ENCODE data around the gene FAM237A. TPM values are rescaled to one million over a fixed set of nuclear protein-coding genes. Genes with fewer than 3 reads are reported as not detected.

FAM237A gene
- total and polyA plus RNA-seq, 2 experiments from 2014 or later: not detected

- no peak for TF ChIP-seq EZH2phosphoT487 (IDR thresholded peaks at IDR 0.05; ENCODE audit: unreplicated experiment)
- TF ChIP-seq ZNF331 (CRISPR knock-in tag; IDR thresholded peaks at IDR 0.05; ENCODE audit: low read depth): no peak
- no peak for TF ChIP-seq JUNB (IDR thresholded peaks at IDR 0.05; ENCODE audit: unreplicated experiment)
- TF ChIP-seq EZH2 (IDR thresholded peaks at IDR 0.05; ENCODE audit: low read depth, unreplicated experiment): no peak
- TF ChIP-seq ZNF114 (CRISPR knock-in tag; IDR thresholded peaks at IDR 0.05): no peak
- no peak for TF ChIP-seq STAT1 (IDR thresholded peaks at IDR 0.05; ENCODE audit: unreplicated experiment)
- TF ChIP-seq CREB1 (CRISPR knock-in tag; IDR thresholded peaks at IDR 0.05; ENCODE audit: low read depth): no peak
These were observed 7.3 kb upstream of the FAM237A start (continued) for GRCh38 chr2:206635015-206635414.

GRCh38 chr2:206639636-206640035 lies 2.7 kb upstream of the FAM237A start:
- Mint-ChIP-seq H3K4me1 (peaks cover 2% of the 10 kb centered on the region; the same call in 2 of the 3 replicates), H3K27ac (no peak overlapping the region), H3K4me3 (no peak overlapping the region), H3K9me3 (no peaks in the 10 kb centered on the region), H3K27me3 (ENCODE audit: insufficient read depth, low read depth, poor library complexity) (peaks cover 2% of the 10 kb centered on the region), H3K36me3 (ENCODE audit: low read depth) (no peaks in the 10 kb centered on the region)
- no peak overlapping the region for H3K27ac ChIP-seq (ENCODE audit: low read depth)
- no peaks in the 10 kb centered on the region for H3K9me2 ChIP-seq (ENCODE audit: insufficient read depth)
- no peaks in the 10 kb centered on the region for H3K36me3 ChIP-seq (ENCODE audit: insufficient read depth)
- no peak overlapping the region for H3K4me3 ChIP-seq
- H3K4me1 ChIP-seq (ENCODE audit: insufficient read depth): peaks cover 8% of the 10 kb centered on the region
- no peak overlapping the region for H2AFZ ChIP-seq
- no peak for DNase-seq (ENCODE audit: low spot score)
- ATAC-seq: no peak
- no peaks in the 10 kb centered on the region for H3K79me2 ChIP-seq (replicated peaks; ENCODE audit: insufficient read depth)
- H3K27me3 ChIP-seq (ENCODE audit: insufficient read depth): peaks cover 55% of the 10 kb centered on the region
- H3F3A ChIP-seq (replicated peaks; ENCODE audit: low read depth): no peaks in the 10 kb centered on the region
- 0 out of 2 replicates have a peak, but pooled peaks cover 4% of the 10 kb centered on the region for H4K20me1 ChIP-seq (replicated peaks; ENCODE audit: insufficient read depth)
- no peak overlapping the region for H3K4me2 ChIP-seq
- no peak for TF ChIP-seq ETS1 (IDR thresholded peaks at IDR 0.05)
- no peak for TF ChIP-seq POLR2AphosphoS5 (IDR thresholded peaks at IDR 0.05; ENCODE audit: low read depth)
- TF ChIP-seq ZNF114 (CRISPR knock-in tag; IDR thresholded peaks at IDR 0.05): no peak
- TF ChIP-seq CREB1 (CRISPR knock-in tag; IDR thresholded peaks at IDR 0.05; ENCODE audit: low read depth): no peak
- no peak for TF ChIP-seq ZNF331 (CRISPR knock-in tag; IDR thresholded peaks at IDR 0.05; ENCODE audit: low read depth)
- no peak for TF ChIP-seq JUNB (IDR thresholded peaks at IDR 0.05; ENCODE audit: unreplicated experiment)
- no peak for TF ChIP-seq STAT1 (IDR thresholded peaks at IDR 0.05; ENCODE audit: unreplicated experiment)
- TF ChIP-seq ZNF462 (CRISPR knock-in tag; IDR thresholded peaks at IDR 0.05): no peak
- TF ChIP-seq EZH2phosphoT487 (IDR thresholded peaks at IDR 0.05; ENCODE audit: unreplicated experiment): no peak
- no peak for TF ChIP-seq EZH2 (IDR thresholded peaks at IDR 0.05; ENCODE audit: low read depth, unreplicated experiment)
- TF ChIP-seq CTCF (conservative IDR thresholded peaks at IDR 0.05; ENCODE audit: low read depth in 2 of 2): no peak
- no peak for TF ChIP-seq REST (IDR thresholded peaks at IDR 0.05; ENCODE audit: unreplicated experiment)

Measured in GM23338 (cell line).